Measurements from ENCODE around the gene ZBTB7C.
A peak's percentile ranks its signal among the peaks of the same experiment; 100 is the strongest.

ZBTB7C gene

DNA sequence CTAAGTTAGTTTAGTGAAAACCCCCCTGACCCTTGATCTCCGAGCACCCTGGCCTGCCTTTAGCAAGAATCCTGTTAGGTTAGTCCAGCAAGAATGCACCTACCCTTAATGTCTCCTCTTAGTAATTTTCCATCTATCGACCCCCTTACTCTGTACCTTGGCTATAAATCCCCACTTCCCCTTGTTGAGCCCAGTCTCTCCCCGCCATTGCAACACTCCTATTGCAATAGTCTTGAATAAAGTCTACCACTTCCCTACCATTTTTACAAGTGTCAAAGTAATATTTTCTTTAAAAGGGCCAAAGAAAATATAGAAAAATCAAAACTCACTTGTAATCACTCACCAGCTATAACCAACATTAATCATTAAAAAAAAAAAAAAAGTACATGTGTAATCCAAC lies 4.2 kb upstream of the ZBTB7C start:
- Histone ChIP-seq H3K9me3 (replicated peaks; ENCODE audit: low read length) (no peaks in the 10 kb centered on the region), H3K36me3 (ENCODE audit: insufficient read depth, low read length) (no peaks in the 10 kb centered on the region), H3K4me1 (ENCODE audit: control insufficient read depth, insufficient read depth, low read length) (no peaks in the 10 kb centered on the region), H3K27me3 (ENCODE audit: control insufficient read depth, insufficient read depth, low read length) (peaks cover 69% of the 10 kb centered on the region), H3K9ac (ENCODE audit: low read depth, low read length) (no peak overlapping the region), H3K4me2 (ENCODE audit: low read length) (no peak overlapping the region), H3K4me3 (ENCODE audit: low read length) (no peak overlapping the region)

DNA sequence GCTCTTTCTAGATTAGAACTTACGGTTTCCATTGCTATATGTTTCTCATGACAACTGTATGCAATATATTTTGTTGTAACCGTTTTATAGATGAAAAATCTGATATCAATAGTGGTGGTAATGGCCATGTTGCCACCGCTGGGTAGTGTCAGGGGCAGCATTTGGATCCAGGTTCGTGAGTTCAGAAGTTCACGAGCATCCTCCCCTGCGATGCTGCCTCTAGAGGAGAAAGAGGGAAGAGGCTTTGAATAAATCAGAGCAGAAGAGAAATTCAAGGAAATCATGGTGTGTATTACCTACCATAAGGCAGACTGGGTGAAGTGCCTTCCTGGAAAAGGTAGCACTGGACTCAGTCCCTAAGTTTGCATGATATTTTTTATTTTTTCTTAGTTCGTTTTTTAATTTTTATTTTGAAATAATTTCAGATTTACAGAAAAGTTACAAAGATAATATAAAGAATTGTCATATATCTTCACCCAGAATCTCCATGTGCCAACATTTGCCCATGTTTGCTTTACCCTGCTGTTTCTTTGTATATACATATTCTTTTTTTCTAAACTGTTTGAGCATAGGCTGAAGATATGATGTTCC lies 3.3 kb upstream of the ZBTB7C start:
- no peaks in the 10 kb centered on the region for H3K9me3 ChIP-seq (replicated peaks; ENCODE audit: low read length)
- H3K9ac ChIP-seq (ENCODE audit: low read depth, low read length): no peak overlapping the region
- H3K4me2 ChIP-seq (ENCODE audit: low read length): no peak overlapping the region
- no peaks in the 10 kb centered on the region for H3K4me1 ChIP-seq (ENCODE audit: control insufficient read depth, insufficient read depth, low read length)
- no peaks in the 10 kb centered on the region for H3K36me3 ChIP-seq (ENCODE audit: insufficient read depth, low read length)
- peaks cover 69% of the 10 kb centered on the region for H3K27me3 ChIP-seq (ENCODE audit: control insufficient read depth, insufficient read depth, low read length)
- H3K4me3 ChIP-seq (ENCODE audit: low read length): no peak overlapping the region

- no peaks in the 10 kb centered on the region for H3K9me3 ChIP-seq (replicated peaks; ENCODE audit: low read length)
- H3K27me3 ChIP-seq (ENCODE audit: control insufficient read depth, insufficient read depth, low read length): peaks cover 67% of the 10 kb centered on the region
- H3K4me1 ChIP-seq (ENCODE audit: control insufficient read depth, insufficient read depth, low read length): peaks cover 8% of the 10 kb centered on the region
- peak overlapping the region; percentile 81 for H3K4me3 ChIP-seq (ENCODE audit: low read length)
- peak overlapping the region; percentile 7 for H3K9ac ChIP-seq (ENCODE audit: low read depth, low read length)
- no peaks in the 10 kb centered on the region for H3K36me3 ChIP-seq (ENCODE audit: insufficient read depth, low read length)
- H3K4me2 ChIP-seq (ENCODE audit: low read length): peak overlapping the region; percentile 99
Measured at GRCh38 chr18:48410095-48410920, 1.1 kb upstream of the ZBTB7C start.

- peak overlapping the region; percentile 7 for H3K9ac ChIP-seq (ENCODE audit: low read depth, low read length)
- peaks cover 63% of the 10 kb centered on the region for H3K27me3 ChIP-seq (ENCODE audit: control insufficient read depth, insufficient read depth, low read length)
- peak overlapping the region; percentile 81 for H3K4me3 ChIP-seq (ENCODE audit: low read length)
- H3K4me1 ChIP-seq (ENCODE audit: control insufficient read depth, insufficient read depth, low read length): peaks cover 14% of the 10 kb centered on the region
- peak overlapping the region; percentile 99 for H3K4me2 ChIP-seq (ENCODE audit: low read length)
- H3K36me3 ChIP-seq (ENCODE audit: insufficient read depth, low read length): no peaks in the 10 kb centered on the region
- H3K9me3 ChIP-seq (replicated peaks; ENCODE audit: low read length): no peaks in the 10 kb centered on the region
Measured at GRCh38 chr18:48409591-48410094, 460 bp upstream of the ZBTB7C start.

- Histone ChIP-seq H3K9me3 (replicated peaks; ENCODE audit: low read length) (no peaks in the 10 kb centered on the region), H3K36me3 (ENCODE audit: insufficient read depth, low read length) (no peaks in the 10 kb centered on the region), H3K4me3 (ENCODE audit: low read length) (peak overlapping the region; percentile 81), H3K27me3 (ENCODE audit: control insufficient read depth, insufficient read depth, low read length) (peaks cover 61% of the 10 kb centered on the region), H3K9ac (ENCODE audit: low read depth, low read length) (no peak overlapping the region), H3K4me2 (ENCODE audit: low read length) (peak overlapping the region; percentile 99), H3K4me1 (ENCODE audit: control insufficient read depth, insufficient read depth, low read length) (peaks cover 20% of the 10 kb centered on the region)
Measured at GRCh38 chr18:48408111-48408726, 964 bp downstream of the ZBTB7C start.

- no peak overlapping the region for H3K9ac ChIP-seq (ENCODE audit: low read depth, low read length)
- no peak overlapping the region for H3K4me2 ChIP-seq (ENCODE audit: low read length)
- peaks cover 23% of the 10 kb centered on the region for H3K4me1 ChIP-seq (ENCODE audit: control insufficient read depth, insufficient read depth, low read length)
- no peaks in the 10 kb centered on the region for H3K9me3 ChIP-seq (replicated peaks; ENCODE audit: low read length)
- H3K4me3 ChIP-seq (ENCODE audit: low read length): no peak overlapping the region
- no peaks in the 10 kb centered on the region for H3K36me3 ChIP-seq (ENCODE audit: insufficient read depth, low read length)
- H3K27me3 ChIP-seq (ENCODE audit: control insufficient read depth, insufficient read depth, low read length): peaks cover 63% of the 10 kb centered on the region
Measured at GRCh38 chr18:48407358-48407757, 1.8 kb downstream of the ZBTB7C start.

- peaks cover 66% of the 10 kb centered on the region for H3K27me3 ChIP-seq (ENCODE audit: control insufficient read depth, insufficient read depth, low read length)
Measured at GRCh38 chr18:48405978-48406377, 3.2 kb downstream of the ZBTB7C start.

DNA sequence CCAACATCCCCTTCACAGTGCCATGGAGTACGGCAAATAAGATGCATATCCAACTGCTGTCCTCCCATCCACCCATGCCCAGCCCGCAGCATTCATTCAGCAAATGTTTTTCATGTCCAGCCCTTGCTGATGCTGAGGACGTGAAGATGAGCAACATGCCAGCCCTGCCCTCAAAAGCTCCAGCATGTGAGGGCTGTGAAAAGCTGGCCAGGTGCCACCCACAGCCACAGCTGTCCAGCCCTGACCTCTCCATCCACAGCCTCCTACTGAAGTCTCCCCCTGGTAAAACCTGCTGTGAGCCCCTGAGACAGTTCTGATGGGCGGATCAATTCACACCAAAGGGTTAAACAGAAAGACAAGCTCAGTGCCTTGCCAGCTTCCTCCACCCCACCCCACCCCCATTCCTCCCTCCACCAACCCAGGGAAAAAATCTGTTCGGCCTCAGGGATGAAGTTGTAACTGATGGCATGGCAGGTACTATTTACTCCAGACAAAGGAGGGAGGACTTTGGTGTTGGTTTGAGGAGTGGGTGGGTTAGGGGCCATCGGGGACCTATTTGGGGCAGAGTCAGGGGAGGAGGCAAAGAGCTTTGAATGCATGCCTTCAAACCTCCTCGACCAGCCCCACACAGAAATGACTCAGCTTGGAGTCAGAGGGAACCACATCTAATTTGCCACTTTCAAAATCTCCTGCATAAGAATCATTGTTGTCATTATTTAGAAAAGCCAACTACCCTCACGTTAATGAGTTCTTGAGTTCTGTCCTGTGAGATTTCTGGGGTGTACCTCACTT lies 4.3 kb downstream of the ZBTB7C start:
- H3K9ac ChIP-seq (ENCODE audit: low read depth, low read length): no peak overlapping the region
- no peak overlapping the region for H3K4me3 ChIP-seq (ENCODE audit: low read length)
- H3K4me1 ChIP-seq (ENCODE audit: control insufficient read depth, insufficient read depth, low read length): peaks cover 23% of the 10 kb centered on the region
- peaks cover 64% of the 10 kb centered on the region for H3K27me3 ChIP-seq (ENCODE audit: control insufficient read depth, insufficient read depth, low read length)
- no peaks in the 10 kb centered on the region for H3K9me3 ChIP-seq (replicated peaks; ENCODE audit: low read length)
- no peaks in the 10 kb centered on the region for H3K36me3 ChIP-seq (ENCODE audit: insufficient read depth, low read length)
- H3K4me2 ChIP-seq (ENCODE audit: low read length): peak overlapping the region; percentile 48

More at GRCh38 chr18:48405978-48406377, 3.2 kb downstream of the ZBTB7C start:
- Histone ChIP-seq H3K9ac (ENCODE audit: low read depth, low read length) (no peak overlapping the region), H3K9me3 (replicated peaks; ENCODE audit: low read length) (no peaks in the 10 kb centered on the region), H3K36me3 (ENCODE audit: insufficient read depth, low read length) (no peaks in the 10 kb centered on the region), H3K4me1 (ENCODE audit: control insufficient read depth, insufficient read depth, low read length) (peaks cover 23% of the 10 kb centered on the region), H3K4me3 (ENCODE audit: low read length) (no peak overlapping the region), H3K4me2 (ENCODE audit: low read length) (no peak overlapping the region)

- Histone ChIP-seq H3K4me3 (ENCODE audit: low read length) (no peak overlapping the region), H3K27me3 (ENCODE audit: control insufficient read depth, insufficient read depth, low read length) (peaks cover 75% of the 10 kb centered on the region)
Measured at GRCh38 chr18:48402953-48403352, 6.2 kb downstream of the ZBTB7C start.

DNA sequence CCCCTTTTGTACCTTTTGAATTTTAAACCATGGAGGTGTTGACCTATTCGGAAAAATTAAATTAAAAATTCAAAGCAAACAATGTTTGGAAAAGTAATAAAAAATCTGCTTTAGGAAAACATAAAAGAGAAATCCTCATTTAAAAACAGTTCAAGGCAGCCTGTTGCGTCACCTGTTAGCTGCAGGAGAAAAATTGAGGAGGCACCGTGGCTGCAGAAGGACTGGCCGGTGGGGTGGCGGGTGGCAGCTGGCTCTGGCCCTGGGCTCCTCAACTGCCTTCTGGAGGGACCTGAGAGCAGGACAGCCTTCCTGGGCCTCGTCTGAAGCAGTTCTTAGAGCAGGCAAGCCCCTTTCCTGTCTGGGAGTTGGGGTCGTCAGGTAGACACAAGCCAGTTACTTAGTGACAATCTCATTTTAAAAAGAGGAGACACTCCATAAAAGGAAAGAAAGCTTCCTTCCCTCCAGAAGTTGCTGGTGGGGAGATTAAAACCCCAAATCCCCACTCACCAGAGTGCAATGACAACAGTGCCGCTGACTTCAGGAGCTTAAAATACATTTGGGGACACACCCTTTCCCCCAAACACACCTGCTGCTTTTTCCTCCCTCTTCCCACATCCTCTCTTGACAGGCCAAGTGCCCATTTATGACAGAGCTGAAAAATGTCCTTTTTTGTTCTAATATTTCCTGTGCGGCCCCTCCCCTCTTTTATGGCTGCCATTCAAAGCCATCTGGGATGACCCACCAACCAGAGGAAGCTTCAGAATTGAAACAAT lies 9.7 kb downstream of the ZBTB7C start:
- H3K9me3 ChIP-seq (replicated peaks; ENCODE audit: low read length): no peaks in the 10 kb centered on the region
- peaks cover 8% of the 10 kb centered on the region for H3K4me1 ChIP-seq (ENCODE audit: control insufficient read depth, insufficient read depth, low read length)

More at GRCh38 chr18:48402953-48403352, 6.2 kb downstream of the ZBTB7C start:
- H3K4me2 ChIP-seq (ENCODE audit: low read length): no peak overlapping the region
- no peaks in the 10 kb centered on the region for H3K36me3 ChIP-seq (ENCODE audit: insufficient read depth, low read length)
- H3K9me3 ChIP-seq (replicated peaks; ENCODE audit: low read length): no peaks in the 10 kb centered on the region
- H3K4me1 ChIP-seq (ENCODE audit: control insufficient read depth, insufficient read depth, low read length): peaks cover 23% of the 10 kb centered on the region
- H3K9ac ChIP-seq (ENCODE audit: low read depth, low read length): no peak overlapping the region

More for the DNA sequence above, 9.7 kb downstream of the ZBTB7C start:
- H3K9ac ChIP-seq (ENCODE audit: low read depth, low read length): no peak overlapping the region
- H3K4me3 ChIP-seq (ENCODE audit: low read length): no peak overlapping the region
- no peak overlapping the region for H3K4me2 ChIP-seq (ENCODE audit: low read length)
- H3K36me3 ChIP-seq (ENCODE audit: insufficient read depth, low read length): no peaks in the 10 kb centered on the region
- H3K27me3 ChIP-seq (ENCODE audit: control insufficient read depth, insufficient read depth, low read length): peaks cover 81% of the 10 kb centered on the region
